SK-N-SH (cell line): Measurements from ENCODE around the gene SRGAP1. TPM values are rescaled to one million over a fixed set of nuclear protein-coding genes. Genes with fewer than 3 reads are reported as not detected.

ENCODE experiments used
- CTCF ChIA-PET: fragments of 300-600, 350-600 bp; formaldehyde crosslinking; extraction: SDS; loops from one replicate; lab custom pipeline; 2021; lab: Yijun Ruan, JAX
- POLR2A ChIA-PET: fragments of 350-600 bp; sonication (Branson Sonifier 250); formaldehyde crosslinking; extraction: SDS; loops from one replicate; lab custom pipeline; 2020; ENCODE audit warnings: antibody characterized with exemption, inconsistent platforms; lab: Yijun Ruan, JAX
- DNase-seq: peaks from one replicate; pipeline ENCODE4 v3.0.0; 2012
- H2AFZ ChIP-seq: fragments of 200-600 bp; sonication (generic); 2 replicates; pipeline ENCODE4 v1.8.1; 2016; ENCODE audit warnings: antibody characterized with exemption, mild to moderate bottlenecking, low read depth
- H3F3A ChIP-seq: fragments of 200-600 bp; sonication (generic); replicated peaks from 2 replicates; pipeline ENCODE3; 2016; ENCODE audit warnings: antibody characterized with exemption, mild to moderate bottlenecking; ENCODE audit not compliant: insufficient read depth
- H3K27ac ChIP-seq, 2 experiments: fragments of 200-500 bp in 1 of 2; fragments of 200-600 bp in 1 of 2; sonication (Bioruptor generic) in 1 of 2; sonication (generic), shearing (Covaris generic) in 1 of 2; 2 replicates each; pipeline versions ENCODE4 v1.5.1 to v1.6.1; 2014 to 2016; ENCODE audit warnings: low read depth in 2 of 2, inconsistent platforms in 1 of 2, low read length in 1 of 2, mild to moderate bottlenecking in 1 of 2, mixed read lengths in 1 of 2
- H3K27me3 ChIP-seq: fragments of 200-600 bp; sonication (generic), shearing (Covaris generic); 2 replicates; pipeline ENCODE4 v1.6.1; 2016; ENCODE audit warnings: mixed run types; ENCODE audit not compliant: insufficient read depth
- H3K36me3 ChIP-seq, 2 experiments: fragments of 200-500 bp in 1 of 2; fragments of 200-600 bp in 1 of 2; sonication (Bioruptor generic) in 1 of 2; sonication (generic) in 1 of 2; replicated peaks in 1 of 2; 2 replicates each; pipeline versions ENCODE3 to v1.5.1; 2014 to 2016; ENCODE audit warnings: low read length in 1 of 2, mild to moderate bottlenecking in 1 of 2; ENCODE audit not compliant: insufficient read depth in 2 of 2, control insufficient read depth in 1 of 2
- H3K4me1 ChIP-seq, 2 experiments: fragments of 200-500 bp in 1 of 2; fragments of 200-600 bp in 1 of 2; sonication (Bioruptor generic) in 1 of 2; sonication (generic), shearing (Covaris generic) in 1 of 2; 2 replicates each; pipeline versions ENCODE4 v1.5.1 to v1.6.1; 2014 to 2016; ENCODE audit warnings: low read depth in 1 of 2, low read length in 1 of 2, mixed run types in 1 of 2; ENCODE audit not compliant: insufficient read depth in 2 of 2, control insufficient read depth in 1 of 2
- H3K4me2 ChIP-seq: fragments of 200-600 bp; sonication (generic), shearing (Covaris generic); 2 replicates; pipeline ENCODE4 v1.6.1; 2017; ENCODE audit warnings: mixed run types
- H3K4me3 ChIP-seq, 2 experiments: fragments of 200-500 bp in 1 of 2; fragments of 200-600 bp in 1 of 2; sonication (Bioruptor generic) in 1 of 2; sonication (generic), shearing (Covaris generic) in 1 of 2; 2 replicates each; pipeline versions ENCODE4 v1.5.1 to v1.8.1; 2014 to 2016; ENCODE audit warnings: low read depth in 2 of 2, inconsistent platforms in 1 of 2, low read length in 1 of 2, mild to moderate bottlenecking in 1 of 2, mixed read lengths in 1 of 2, moderate library complexity in 1 of 2
- H3K79me2 ChIP-seq: fragments of 200-600 bp; sonication (generic); 2 replicates; pipeline ENCODE4 v1.8.1; 2017; ENCODE audit warnings: mild to moderate bottlenecking; ENCODE audit not compliant: insufficient read depth
- H3K9ac ChIP-seq: fragments of 200-600 bp; sonication (generic); 2 replicates; pipeline ENCODE4 v1.6.1; 2017; ENCODE audit warnings: mixed run types
- H3K9me2 ChIP-seq: fragments of 200-600 bp; sonication (generic); 2 replicates; pipeline ENCODE4 v1.6.1; 2017; ENCODE audit warnings: mixed run types
- H3K9me3 ChIP-seq: fragments of 200-600 bp; sonication (generic); 2 replicates; pipeline ENCODE4 v1.6.1; 2017; ENCODE audit warnings: mixed run types, mild to moderate bottlenecking, moderate library complexity
- H4K20me1 ChIP-seq: fragments of 200-600 bp; sonication (generic); 2 replicates; pipeline ENCODE4 v1.6.1; 2017; ENCODE audit warnings: mild to moderate bottlenecking, mixed run types; ENCODE audit not compliant: insufficient read depth
- FOXM1 ChIP-seq: IDR thresholded peaks from 2 replicates; pipeline ENCODE4 v1.4.0; 2012; ENCODE audit warnings: low read depth, mild to moderate bottlenecking
- IRF3 ChIP-seq: fragments of 150-350 bp; IDR thresholded peaks from 2 replicates; pipeline ENCODE4 v1.6.1; 2016; ENCODE audit warnings: mild to moderate bottlenecking, low read depth, low read length
- NFIC ChIP-seq: IDR thresholded peaks from 2 replicates; pipeline ENCODE4 v1.4.0; 2012; ENCODE audit warnings: borderline replicate concordance
- PBX3 ChIP-seq: IDR thresholded peaks from 2 replicates; pipeline ENCODE4; 2012
- RAD21 ChIP-seq: IDR thresholded peaks from 2 replicates; pipeline ENCODE4 v1.6.1; 2012; ENCODE audit warnings: mild to moderate bottlenecking, low read length
- RFX5 ChIP-seq: IDR thresholded peaks from 2 replicates; pipeline ENCODE4 v1.6.1; 2012; ENCODE audit warnings: mild to moderate bottlenecking, improper control_type of control experiment, low read length
- SMC3 ChIP-seq: IDR thresholded peaks from 2 replicates; pipeline ENCODE4 v1.6.1; 2012; ENCODE audit warnings: low read depth, low read length, improper control_type of control experiment
- ZBTB33 ChIP-seq: IDR thresholded peaks from 2 replicates; pipeline ENCODE4 v1.4.0; 2012; ENCODE audit warnings: low read depth, borderline replicate concordance
- WGBS: methylation state at CpG from one replicate; pipeline ENCODE4 v1.1.6; 2017; ENCODE audit warnings: low lambda C conversion rate; 5-methylcytosine and 5-hydroxymethylcytosine counted together
- polyA plus RNA-seq, 3 experiments: library from polyadenylated mRNA; depleted of rRNA; stranded (reverse); fragments of >200 nt; gene quantifications; 2 replicates each; pipeline ENCODE4 v1.2.3, GENCODE V29; 2012

SRGAP1 gene
- polyA plus RNA-seq, 1 of the 3 experiments (the other 2 are of a cell fraction), result 2.6 TPM

- ChIA-PET POLR2A (no interaction called here), CTCF (interaction anchor here (0.9 to 4.2 kb wide), 3 partner anchors 11 to 12 kb away, joined by 3 to 22 read pairs (median 3); no protein-coding TSS in a partner anchor)
Measured at GRCh38 chr12:63814146-63814772, 30.2 kb upstream of the SRGAP1 start.

GRCh38 chr12:63815482-63815852 lies 29.0 kb upstream of the SRGAP1 start:
- H3K9ac ChIP-seq, result no peak overlapping the region
- H3K4me2 ChIP-seq, result no peak overlapping the region
- TF ChIP-seq SMC3, result no peak
- no peak for TF ChIP-seq ZBTB33
- TF ChIP-seq RFX5, result no peak
- H3K27ac ChIP-seq, result no peak overlapping the region
- H3K9me2 ChIP-seq, result no peaks in the 10 kb centered on the region
- no peaks in the 10 kb centered on the region; the same call in 1 of the 2 replicates for H3K27me3 ChIP-seq
- no peaks in the 10 kb centered on the region for H3F3A ChIP-seq
- WGBS, result 73% methylated on average over 3 of the region's 3 CpGs
- ChIA-PET POLR2A (no interaction called here), CTCF (interaction anchor here (0.6 to 1.0 kb wide), 2 partner anchors 12 to 156 kb away, joined by 3 read pairs; no protein-coding TSS in a partner anchor)
- no peaks in the 10 kb centered on the region for H3K36me3 ChIP-seq
- no peaks in the 10 kb centered on the region for H3K79me2 ChIP-seq
- H3K4me1 ChIP-seq, result no peaks in the 10 kb centered on the region
- DNase-seq, result no peak
- H3K4me3 ChIP-seq, result no peak overlapping the region
- H2AFZ ChIP-seq, result no peak overlapping the region
- no peaks in the 10 kb centered on the region for H3K9me3 ChIP-seq
- H4K20me1 ChIP-seq, result no peaks in the 10 kb centered on the region

More at GRCh38 chr12:63814146-63814772, 30.2 kb upstream of the SRGAP1 start:
- Histone ChIP-seq H3K36me3 (no peaks in the 10 kb centered on the region), H3K9ac (no peak overlapping the region), H3F3A (no peaks in the 10 kb centered on the region), H3K4me3 (no peak overlapping the region), H3K9me3 (no peaks in the 10 kb centered on the region), H3K27ac (no peak overlapping the region), H3K79me2 (no peaks in the 10 kb centered on the region), H3K27me3 (no peaks in the 10 kb centered on the region; the same call in 1 of the 2 replicates), H3K4me1 (no peaks in the 10 kb centered on the region), H3K9me2 (no peaks in the 10 kb centered on the region), H2AFZ (no peak overlapping the region), H4K20me1 (no peaks in the 10 kb centered on the region), H3K4me2 (no peak overlapping the region)
- TF ChIP-seq PBX3, result no peak
- no peak for TF ChIP-seq IRF3
- TF ChIP-seq FOXM1, result no peak
- TF ChIP-seq NFIC, result no peak
- no peak for TF ChIP-seq RAD21
- DNase-seq, result no peak
- 84% methylated on average over 4 of the region's 4 CpGs for WGBS
